NK-92 treated with Interleukin-12 subunit alpha and Interleukin-12 subunit beta, amount 100 ng/mL, for 24 hours (cell line): ENCODE data around the gene ZNF276.
"Not testable (repeated sequence)": the region's sequence is repeated elsewhere in the genome, so short reads cannot be mapped to it uniquely, and the experiment has no call there.

Source experiments
- DNase-seq: peaks from one replicate; lab custom pipeline; 2025; lab: John Stamatoyannopoulos, UW

Gene ZNF276

DNA sequence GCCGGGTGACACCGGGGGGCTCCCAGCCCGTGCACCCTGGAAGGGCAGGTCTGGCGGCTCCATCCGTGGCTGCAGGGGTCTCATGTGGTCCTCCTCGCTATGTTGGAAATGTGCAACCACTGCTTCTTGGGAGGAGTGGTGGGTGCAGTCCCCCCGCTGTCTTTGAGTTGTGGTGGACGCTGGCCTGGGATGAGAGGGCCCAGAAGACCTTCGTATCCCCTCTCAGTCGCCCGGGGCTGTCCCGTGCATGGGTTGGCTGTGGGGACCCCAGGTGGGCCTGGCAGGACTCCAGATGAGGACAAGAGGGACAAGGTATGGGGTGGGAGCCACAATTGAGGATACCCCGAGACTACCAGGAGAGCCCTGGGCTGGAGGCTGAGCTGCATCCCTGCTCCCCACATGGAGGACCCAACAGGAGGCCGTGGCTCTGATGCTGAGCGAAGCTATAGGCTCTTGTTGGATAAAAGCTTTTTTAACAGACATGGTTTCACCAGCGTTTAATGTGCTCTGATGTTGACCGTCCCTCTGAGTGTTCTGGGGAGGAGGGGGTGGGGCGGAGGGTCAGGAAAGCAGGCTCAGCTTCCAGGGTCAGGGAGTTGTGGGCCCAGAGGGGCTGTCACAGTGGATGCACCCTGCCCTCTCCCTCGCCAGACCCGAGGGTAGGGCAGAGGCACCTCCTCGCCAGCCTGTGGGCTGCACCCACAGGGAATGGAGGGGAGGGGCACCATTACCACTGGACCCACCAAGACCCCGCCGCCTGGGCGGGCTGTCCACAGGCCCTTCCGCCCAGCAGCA is 25.3 kb upstream of the ZNF276 start:
- no peak for DNase-seq

- DNase-seq: peak; percentile 31
Measured at GRCh38 chr16:89696670-89697128, 24.6 kb upstream of the ZNF276 start.

DNA sequence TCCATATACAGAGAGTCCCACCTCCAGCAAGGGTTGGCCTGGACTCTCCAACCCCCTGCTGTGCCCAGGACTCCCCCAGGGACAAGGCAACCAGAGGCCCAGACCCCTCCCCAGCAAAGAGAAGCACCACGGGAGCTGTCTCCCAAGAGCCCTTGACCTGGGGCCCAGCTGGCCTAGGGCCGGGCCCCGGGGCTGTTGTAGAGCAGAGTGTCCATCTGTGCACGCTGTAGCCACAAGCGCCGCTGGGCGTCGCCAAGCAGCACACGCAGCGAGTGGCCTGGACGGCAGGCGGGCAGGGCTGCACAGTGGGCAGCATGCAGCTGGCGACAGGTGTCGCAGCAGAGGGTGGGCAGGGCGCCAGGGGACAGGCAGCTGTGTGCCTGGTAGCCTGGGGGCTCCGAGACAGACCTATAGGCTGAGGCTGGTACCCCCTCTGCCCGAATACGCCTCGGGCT is 24.1 kb upstream of the ZNF276 start:
- no peak for DNase-seq

GRCh38 chr16:89697616-89698331 is 23.6 kb upstream of the ZNF276 start:
- no peak for DNase-seq

DNA sequence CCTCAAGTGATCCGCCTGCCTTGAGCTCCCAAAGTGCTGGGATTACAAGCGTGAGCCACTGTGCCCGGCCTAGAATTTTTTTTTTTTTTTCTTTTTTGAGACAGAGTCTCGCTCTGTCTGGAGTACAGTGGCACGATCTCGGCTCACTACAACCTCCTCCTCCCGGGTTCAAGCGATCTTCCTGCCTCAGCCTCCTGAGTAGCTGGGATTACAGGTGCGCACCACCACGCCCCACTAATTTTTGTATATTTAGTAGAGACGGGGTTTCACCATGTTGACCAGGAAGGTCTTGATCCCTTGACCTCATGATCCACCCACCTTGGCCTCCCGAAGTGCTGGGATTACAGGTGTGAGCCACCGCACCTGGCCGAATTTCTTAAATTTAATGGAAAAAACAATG is 22.6 kb upstream of the ZNF276 start:
- DNase-seq: not testable (repeated sequence)

GRCh38 chr16:89699629-89700099 is 21.7 kb upstream of the ZNF276 start:
- DNase-seq: not testable (repeated sequence)

DNA sequence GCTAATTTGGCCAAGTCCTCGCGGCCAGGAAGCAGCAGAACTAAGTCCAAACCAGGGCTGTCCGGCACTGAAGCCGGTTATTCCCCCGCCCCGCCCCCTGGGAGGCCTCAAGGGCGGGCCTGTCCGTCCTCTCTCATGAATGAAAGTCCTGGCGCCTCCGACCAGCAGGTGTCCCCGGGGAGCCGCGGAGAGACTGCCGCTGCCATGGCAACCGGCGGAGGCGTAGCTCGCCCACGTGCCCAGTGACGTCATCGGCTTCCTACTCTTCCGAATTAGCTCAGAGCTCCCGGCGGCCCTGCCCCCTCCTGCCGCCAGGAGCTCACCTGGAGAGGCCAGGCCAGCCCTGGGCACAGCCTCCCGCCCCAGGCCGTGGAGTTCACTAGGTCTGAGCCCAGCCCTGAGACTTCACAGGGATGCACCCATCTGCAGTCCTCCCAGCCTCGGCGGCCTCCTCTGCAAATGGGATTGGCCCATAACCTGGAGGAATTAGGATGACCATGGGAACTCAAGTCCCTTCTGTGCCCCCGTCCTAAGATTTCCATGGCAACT is 21.2 kb upstream of the ZNF276 start:
- DNase-seq: peak; percentile 93

DNA sequence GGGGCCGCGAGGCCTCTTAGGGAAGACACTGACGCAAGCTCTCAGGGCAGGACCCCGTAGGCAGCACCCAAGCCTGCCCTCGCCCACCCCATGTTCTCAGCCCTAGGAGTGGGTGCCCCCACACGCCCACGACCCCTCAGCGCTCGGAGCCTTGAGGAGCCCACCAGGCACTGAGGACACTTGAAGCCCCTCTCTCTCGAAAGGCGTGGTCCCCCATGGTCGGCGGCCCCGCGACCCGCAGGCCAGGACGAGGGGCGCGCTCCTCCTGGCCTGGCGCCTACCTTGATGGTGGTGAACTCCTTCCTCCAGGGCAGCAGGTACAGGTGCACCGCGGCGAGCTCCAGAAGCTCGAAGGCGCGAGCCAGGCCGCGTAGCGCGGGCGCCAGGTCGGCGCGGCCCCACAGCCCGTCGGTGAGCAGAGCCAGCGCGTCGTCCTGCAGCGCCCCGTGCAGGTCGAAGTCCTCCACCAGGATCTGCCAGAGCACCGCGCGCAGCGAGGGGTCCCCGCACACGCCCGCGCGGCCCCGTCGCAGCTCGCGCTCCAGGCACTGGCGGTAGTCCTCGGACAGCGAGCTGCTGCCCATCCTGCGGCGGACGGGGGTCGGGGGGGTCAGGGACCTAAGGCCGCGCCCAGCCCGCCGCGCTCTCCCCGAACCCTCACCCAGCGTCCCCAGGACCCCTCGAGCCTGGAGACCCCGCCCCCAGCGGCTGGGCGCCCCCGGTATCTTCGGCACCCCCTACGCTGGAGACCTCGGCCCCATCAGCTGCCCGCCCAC is 20.5 kb upstream of the ZNF276 start:
- DNase-seq: no peak

DNA sequence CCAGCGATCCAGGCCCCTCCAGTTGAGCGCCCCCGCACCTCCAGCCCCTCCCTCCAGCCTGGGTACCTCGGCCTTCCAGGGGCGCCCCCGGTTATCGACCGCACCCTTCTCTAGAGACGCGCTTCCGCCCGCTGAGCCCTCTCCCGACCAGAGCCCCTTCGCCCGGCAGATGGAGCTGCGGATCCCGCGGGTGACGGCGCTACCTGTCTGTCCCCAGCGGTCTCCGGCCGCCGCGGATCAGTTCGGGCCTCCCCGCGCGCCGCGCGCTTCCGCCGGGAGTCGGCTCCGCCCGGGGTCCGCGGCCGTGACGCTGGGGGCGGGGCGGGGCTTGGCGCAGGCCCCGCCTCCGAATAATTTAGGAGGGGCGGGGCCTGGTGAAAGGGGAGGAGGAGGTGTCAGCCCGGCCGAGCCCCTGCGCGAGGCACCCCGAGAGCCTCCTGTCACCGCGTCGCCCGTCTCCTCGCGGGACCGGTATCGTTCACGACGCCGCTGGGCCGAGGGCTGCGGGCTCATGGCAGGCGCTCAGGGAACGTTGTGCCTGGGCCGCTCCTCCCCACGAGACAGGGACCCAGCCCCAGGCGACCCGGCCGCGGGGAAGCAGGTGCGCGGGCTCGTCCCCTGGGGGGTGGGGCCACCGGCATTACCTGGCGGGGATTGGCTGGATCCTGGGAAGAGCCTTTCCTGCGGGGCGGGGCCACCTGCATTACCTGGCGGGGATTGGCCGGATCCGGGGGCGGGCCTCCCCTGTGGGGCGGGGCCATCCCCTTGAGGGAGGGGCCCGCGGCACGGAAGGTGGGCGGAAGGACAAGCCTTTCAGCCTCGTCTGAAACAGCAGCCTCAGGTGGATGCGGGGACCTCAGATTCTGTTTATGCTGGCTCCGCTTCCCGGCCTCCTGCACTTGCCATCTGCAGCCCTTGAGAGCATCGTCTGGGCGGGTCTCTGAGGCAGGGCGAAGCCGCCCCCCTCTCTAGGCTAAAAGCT is 19.6 kb upstream of the ZNF276 start, which contains the start of gene SPATA2L:
Gene SPATA2L, minus strand, starts transcription at position 281 of the 982 bp plus-strand sequence. CDS start 473 bp downstream, outside the sequence.
- peak; percentile 94 for DNase-seq

DNA sequence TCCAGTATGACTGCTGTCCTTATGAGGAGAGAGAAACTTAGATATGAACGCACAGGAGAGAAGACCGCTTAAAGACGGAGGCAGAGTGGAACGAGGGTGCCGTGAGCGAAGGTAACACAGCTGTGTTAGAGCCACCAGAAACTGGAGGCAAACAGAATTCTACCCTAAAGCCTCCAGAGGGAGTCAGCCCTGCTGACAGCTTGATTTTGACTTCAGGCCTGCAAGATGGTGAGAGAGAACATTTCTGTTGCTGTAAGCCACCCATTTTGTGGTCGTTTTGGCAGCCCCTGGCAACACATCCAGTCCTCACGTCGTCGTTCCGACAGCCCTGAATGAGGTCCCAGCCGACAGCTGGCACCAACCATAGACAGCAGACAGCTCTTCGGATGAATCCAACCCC is 17.1 kb upstream of the ZNF276 start:
- DNase-seq: no peak

DNA sequence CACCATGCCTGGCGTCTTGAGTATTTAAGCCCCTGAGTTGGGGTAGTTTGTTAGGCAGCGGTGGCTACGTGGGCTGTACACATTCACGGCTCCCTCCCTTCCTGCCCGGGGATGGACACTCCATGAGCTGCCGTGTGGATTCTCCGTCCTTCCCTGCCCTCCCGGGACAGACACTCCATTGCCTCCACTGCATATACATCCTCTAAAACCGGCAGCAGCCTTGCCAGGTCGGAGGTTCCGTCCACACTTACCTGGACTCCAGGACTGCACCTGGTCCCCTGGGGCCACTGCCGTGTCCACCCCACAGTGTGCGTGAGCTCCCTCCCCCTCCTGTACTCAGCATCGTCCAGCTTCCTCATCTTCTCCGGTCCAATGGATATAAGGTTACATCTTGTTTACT is 16.3 kb upstream of the ZNF276 start:
- DNase-seq: no peak

DNA sequence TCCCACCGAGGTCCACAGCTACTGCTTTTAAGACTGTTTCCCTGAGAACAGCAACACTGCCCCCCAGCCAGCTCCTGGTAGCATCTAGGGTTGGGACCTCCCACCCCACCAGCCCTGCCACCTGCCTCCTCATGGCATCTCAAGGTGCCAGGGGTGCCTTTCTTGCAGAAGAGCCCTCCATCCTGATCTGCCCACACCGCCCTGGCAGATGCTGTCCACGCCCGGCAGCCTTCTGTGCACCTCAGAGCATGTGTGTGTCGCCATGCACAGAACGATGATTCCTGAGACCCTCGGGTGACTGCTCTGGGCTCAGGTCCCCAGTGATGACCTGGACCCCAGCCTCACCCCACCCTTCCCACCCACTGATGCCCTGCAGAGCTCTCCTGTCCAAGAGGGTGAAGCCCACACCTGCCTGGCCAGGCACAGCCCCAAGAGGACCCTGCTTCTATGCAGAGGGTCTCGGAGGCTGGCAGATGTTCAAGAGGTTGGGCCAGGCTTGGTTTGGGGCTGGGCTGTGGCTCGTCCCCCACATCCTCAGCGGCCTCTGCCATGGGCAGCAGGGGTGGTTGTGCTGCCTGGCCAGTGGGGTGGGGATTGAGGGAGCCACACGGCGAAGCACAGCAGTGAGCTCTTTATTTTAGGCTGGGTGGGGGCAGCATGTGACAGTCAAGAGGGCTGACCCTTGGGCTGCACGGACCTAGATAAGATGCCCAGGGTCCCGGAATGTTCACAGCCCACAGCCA is 14.6 kb upstream of the ZNF276 start:
- no peak for DNase-seq

- DNase-seq: no peak
Measured at GRCh38 chr16:89707695-89708094, 13.6 kb upstream of the ZNF276 start.

GRCh38 chr16:89708481-89708931 is 12.8 kb upstream of the ZNF276 start:
- DNase-seq: no peak

- DNase-seq: no peak
Measured at GRCh38 chr16:89709166-89709565, 12.2 kb upstream of the ZNF276 start.

GRCh38 chr16:89709716-89710432 is 11.5 kb upstream of the ZNF276 start:
- no peak for DNase-seq

DNA sequence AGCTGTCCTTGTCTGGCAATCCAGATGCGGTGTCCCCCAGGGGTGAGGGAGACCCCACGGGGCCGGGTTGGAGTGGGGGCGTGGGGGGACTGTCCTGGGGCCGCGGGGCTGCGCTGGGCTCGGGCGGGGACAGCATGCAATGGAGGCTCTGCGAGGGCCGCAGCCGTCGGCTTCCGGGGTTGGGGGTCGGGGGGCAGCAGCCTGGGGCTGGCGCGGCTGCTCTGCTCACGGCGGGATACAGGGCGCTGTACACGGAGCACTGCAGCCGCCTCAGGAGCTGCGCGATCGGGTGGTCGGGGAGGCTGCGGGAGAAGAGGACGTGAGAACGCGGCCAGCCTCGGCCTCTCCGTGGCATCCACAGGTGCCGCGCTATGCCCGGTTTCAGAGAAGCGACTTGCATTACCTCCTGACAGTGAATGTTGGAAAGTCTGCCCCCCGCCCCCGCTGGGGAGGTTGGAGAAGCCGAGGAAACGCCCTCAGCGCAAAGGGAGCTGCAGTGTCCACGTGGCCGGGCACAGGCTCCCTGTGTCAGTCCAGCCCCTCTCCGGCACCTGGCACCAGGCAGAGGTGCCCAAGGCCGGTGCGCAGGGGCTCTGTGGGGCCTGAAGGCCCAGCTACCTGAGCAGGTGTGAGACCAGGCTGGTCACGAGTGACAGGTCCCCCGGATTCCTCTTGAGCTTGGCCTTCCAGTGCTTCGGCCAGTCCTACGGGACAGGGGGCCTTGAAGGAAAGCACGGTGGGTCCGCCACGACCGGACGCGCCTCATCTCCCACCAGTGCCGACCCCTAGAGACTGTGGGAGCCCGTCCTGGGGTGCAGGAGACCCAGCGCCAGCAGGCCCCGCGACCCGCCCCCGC is 10.4 kb upstream of the ZNF276 start:
- no peak for DNase-seq

DNA sequence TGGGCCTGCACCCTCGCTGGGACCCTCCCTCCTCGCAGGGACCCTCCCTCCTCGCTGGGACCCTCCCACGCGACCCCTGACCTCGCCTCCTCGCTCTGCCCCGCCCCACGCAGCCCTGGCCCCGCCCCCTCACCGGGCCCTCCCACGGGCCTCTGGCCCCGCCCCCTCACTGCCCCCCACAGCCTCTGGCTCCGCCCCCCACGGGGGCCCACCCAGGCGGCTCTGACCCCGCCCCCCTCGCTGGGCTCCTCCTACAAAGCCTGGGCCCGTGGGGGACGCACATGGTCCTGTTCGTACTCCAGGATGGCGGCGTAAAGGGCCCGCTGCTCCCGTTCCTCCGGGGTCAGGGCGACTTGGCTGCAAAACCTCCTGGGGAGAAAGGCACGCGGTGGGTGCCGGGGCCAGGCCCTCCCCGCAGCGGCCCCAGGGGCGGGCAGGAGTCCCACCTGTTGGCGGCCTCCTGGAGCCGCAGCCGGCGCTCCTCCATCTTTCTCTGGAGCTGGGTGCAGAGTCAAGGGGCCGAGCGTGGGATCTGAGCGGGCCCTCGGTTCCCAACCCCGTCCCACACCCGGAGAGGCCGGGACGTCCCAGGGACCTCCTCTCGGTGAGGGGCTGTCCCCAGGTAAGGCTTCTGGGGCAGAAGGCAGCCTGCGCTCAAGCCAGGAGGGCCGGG is 9.6 kb upstream of the ZNF276 start:
- DNase-seq: peak; percentile 16
